Measurements from ENCODE around the gene NAPG. TPM values are rescaled to one million over a fixed set of nuclear protein-coding genes. Genes with fewer than 3 reads are reported as not detected.

NAPG gene
- total RNA-seq, 1 donor from 2014 or later, result 33.2 TPM

DNA sequence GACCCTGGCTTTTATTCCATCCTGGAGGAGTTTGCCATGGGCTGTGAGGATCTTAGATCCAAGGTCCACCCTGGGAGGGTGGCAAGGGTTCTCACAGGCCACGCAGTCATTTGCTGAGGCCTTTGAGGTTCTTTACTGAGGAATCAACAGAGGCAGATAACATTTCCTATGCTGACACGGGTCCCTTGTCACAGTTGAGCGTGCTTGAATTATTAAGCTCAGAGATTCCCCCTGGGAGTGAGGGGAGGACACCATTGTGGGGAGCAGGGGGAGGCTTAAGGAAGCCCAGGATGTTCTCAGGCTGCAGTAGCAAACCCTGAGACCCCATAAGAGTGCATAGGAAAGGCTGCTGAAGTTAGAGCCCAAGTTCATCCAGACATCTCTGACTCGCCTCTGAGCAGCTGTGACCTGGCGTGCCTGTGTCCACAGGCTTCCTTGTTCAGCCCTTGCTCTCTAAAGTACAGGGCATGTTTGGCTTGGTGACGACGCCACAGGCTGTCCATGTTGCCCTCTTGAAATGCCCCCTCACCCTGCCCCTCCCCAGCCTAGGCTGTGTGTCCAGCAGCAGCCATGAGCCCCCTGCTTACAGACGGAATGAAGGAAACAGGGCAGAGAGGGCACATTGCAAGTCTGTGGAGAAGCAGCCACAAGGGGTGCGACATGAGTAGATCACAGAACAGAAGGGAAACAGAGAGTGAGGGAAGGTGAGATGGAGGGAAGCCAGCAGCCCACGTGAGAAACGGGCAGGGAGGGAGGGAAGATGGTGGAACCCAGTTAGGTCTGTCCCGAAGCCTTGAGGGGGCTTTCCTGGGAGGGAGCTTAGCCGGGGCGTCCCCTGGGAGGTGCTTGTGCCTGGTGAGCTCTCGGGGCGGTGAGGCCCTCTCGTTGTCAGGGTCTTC is 34.0 kb downstream of the NAPG start:
- H3K36me3 ChIP-seq (ENCODE audit: insufficient read depth, low read length), result peaks cover 15% of the 10 kb centered on the region
- H3K27me3 ChIP-seq (ENCODE audit: insufficient read depth, low read length), result no peaks in the 10 kb centered on the region
- H2AFZ ChIP-seq (ENCODE audit: low read depth, low read length), result no peak overlapping the region
- H4K20me1 ChIP-seq (ENCODE audit: insufficient read depth, low read length), result peaks cover 13% of the 10 kb centered on the region
- peaks cover 10% of the 10 kb centered on the region for H3K4me1 ChIP-seq (ENCODE audit: insufficient read depth, low read length)
- H3K9me3 ChIP-seq (ENCODE audit: insufficient read depth, low read depth, low read length), result no peaks in the 10 kb centered on the region
- H3K27me3 Mint-ChIP-seq (ENCODE audit: low read depth, unreplicated experiment), result no peaks in the 10 kb centered on the region
- peak overlapping the region; percentile 33 for H3K9ac ChIP-seq (ENCODE audit: low read length)
- no peak overlapping the region for H3K4me3 ChIP-seq (ENCODE audit: insufficient read depth, low read depth, low read length)
- peaks cover 29% of the 10 kb centered on the region for H3K36me3 Mint-ChIP-seq (ENCODE audit: low read depth, unreplicated experiment)
- H3K27ac ChIP-seq (ENCODE audit: low read depth, low read length), result no peak overlapping the region
- H3K79me2 ChIP-seq (ENCODE audit: insufficient read depth, low read length), result no peaks in the 10 kb centered on the region
- no peak overlapping the region for H3K4me3 Mint-ChIP-seq (ENCODE audit: unreplicated experiment)
- DNase-seq (ENCODE audit: low read depth), result no peak
- H3K4me2 ChIP-seq (ENCODE audit: low read length), result peak overlapping the region; percentile 60
- no peak for FAIRE-seq
- peaks cover 12% of the 10 kb centered on the region for H3K4me1 Mint-ChIP-seq (ENCODE audit: low read depth, unreplicated experiment)
- no peaks in the 10 kb centered on the region for H3K9me3 Mint-ChIP-seq (ENCODE audit: unreplicated experiment)
- no peak for TF ChIP-seq EZH2 (IDR thresholded peaks at IDR 0.05; ENCODE audit: insufficient read depth, low read length)
- peak overlapping the region; percentile 77 for H3K27ac Mint-ChIP-seq (ENCODE audit: unreplicated experiment)

DNA sequence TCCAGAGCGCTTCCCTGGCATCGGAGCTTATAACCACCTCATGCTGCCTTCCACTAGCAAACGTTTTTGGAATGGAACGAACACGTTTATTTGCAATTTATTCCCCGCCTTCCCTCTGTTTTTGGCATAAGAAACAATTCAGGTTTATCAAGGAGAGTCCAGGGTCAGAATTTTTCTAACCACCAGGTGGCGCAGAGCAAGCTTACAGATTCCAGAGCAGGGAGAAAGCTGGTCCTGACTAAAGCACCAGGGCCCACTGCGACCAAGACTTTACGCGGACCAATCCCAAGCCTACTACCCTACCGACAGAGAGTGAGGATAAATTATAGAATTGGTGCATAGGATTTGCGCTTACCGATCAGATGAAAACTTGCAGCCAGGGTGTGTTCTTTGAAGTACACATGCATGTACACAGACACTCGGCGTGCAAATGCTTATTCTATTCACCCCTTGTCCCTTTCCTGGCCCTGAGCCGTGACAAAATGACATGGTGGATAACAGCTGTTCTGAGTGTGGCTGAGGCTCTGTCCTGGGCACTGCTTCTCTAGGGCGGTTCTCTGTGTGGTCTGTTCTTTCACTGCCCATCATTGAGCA is 34.7 kb downstream of the NAPG start:
- H3K36me3 ChIP-seq (ENCODE audit: insufficient read depth, low read length), result peaks cover 11% of the 10 kb centered on the region
- H2AFZ ChIP-seq (ENCODE audit: low read depth, low read length), result no peak overlapping the region
- Mint-ChIP-seq H3K4me3 (ENCODE audit: unreplicated experiment) (no peak overlapping the region), H3K36me3 (ENCODE audit: low read depth, unreplicated experiment) (peaks cover 23% of the 10 kb centered on the region), H3K27me3 (ENCODE audit: low read depth, unreplicated experiment) (no peaks in the 10 kb centered on the region), H3K9me3 (ENCODE audit: unreplicated experiment) (no peaks in the 10 kb centered on the region), H3K4me1 (ENCODE audit: low read depth, unreplicated experiment) (peaks cover 12% of the 10 kb centered on the region), H3K27ac (ENCODE audit: unreplicated experiment) (peak overlapping the region; percentile 51)
- peak overlapping the region; percentile 33 for H3K9ac ChIP-seq (ENCODE audit: low read length)
- peak overlapping the region; percentile 60 for H3K4me2 ChIP-seq (ENCODE audit: low read length)
- no peak overlapping the region for H3K4me3 ChIP-seq (ENCODE audit: insufficient read depth, low read depth, low read length)
- TF ChIP-seq EZH2 (IDR thresholded peaks at IDR 0.05; ENCODE audit: insufficient read depth, low read length), result no peak
- TF ChIP-seq, protein P1, sequence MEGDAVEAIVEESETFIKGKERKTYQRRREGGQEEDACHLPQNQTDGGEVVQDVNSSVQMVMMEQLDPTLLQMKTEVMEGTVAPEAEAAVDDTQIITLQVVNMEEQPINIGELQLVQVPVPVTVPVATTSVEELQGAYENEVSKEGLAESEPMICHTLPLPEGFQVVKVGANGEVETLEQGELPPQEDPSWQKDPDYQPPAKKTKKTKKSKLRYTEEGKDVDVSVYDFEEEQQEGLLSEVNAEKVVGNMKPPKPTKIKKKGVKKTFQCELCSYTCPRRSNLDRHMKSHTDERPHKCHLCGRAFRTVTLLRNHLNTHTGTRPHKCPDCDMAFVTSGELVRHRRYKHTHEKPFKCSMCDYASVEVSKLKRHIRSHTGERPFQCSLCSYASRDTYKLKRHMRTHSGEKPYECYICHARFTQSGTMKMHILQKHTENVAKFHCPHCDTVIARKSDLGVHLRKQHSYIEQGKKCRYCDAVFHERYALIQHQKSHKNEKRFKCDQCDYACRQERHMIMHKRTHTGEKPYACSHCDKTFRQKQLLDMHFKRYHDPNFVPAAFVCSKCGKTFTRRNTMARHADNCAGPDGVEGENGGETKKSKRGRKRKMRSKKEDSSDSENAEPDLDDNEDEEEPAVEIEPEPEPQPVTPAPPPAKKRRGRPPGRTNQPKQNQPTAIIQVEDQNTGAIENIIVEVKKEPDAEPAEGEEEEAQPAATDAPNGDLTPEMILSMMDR (IDR thresholded peaks at IDR 0.05; ENCODE audit: insufficient read depth, low read depth, low read length), result peak; percentile 70
- no peak for FAIRE-seq
- H3K27ac ChIP-seq (ENCODE audit: low read depth, low read length), result no peak overlapping the region
- H3K9me3 ChIP-seq (ENCODE audit: insufficient read depth, low read depth, low read length), result no peaks in the 10 kb centered on the region
- H4K20me1 ChIP-seq (ENCODE audit: insufficient read depth, low read length), result peaks cover 13% of the 10 kb centered on the region
- peak; percentile 44 for DNase-seq (ENCODE audit: low read depth)
- H3K27me3 ChIP-seq (ENCODE audit: insufficient read depth, low read length), result no peaks in the 10 kb centered on the region
- no peaks in the 10 kb centered on the region for H3K79me2 ChIP-seq (ENCODE audit: insufficient read depth, low read length)
- H3K4me1 ChIP-seq (ENCODE audit: insufficient read depth, low read length), result peaks cover 10% of the 10 kb centered on the region

DNA sequence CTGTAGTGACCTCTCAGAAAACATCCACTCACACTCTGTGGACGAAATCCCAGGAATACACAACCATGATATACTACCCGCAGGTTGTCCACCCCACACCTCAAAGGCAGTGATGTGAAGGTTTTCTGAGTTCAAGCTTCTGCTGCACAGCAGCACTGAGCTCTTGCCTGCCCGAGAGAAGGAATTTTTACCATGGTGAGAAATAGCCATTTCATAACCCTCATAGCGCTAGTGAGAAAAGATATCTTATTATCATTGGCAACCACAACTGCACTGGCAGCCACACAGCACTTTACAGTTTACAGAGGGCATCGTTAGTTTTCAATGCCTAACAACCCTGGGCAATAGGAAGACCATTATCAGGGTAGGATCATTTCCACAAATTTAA is 36.9 kb downstream of the NAPG start:
- Histone ChIP-seq H2AFZ (ENCODE audit: low read depth, low read length) (no peak overlapping the region), H3K36me3 (ENCODE audit: insufficient read depth, low read length) (peaks cover 2% of the 10 kb centered on the region), H3K27ac (ENCODE audit: low read depth, low read length) (no peak overlapping the region), H3K27me3 (ENCODE audit: insufficient read depth, low read length) (no peaks in the 10 kb centered on the region), H4K20me1 (ENCODE audit: insufficient read depth, low read length) (peaks cover 13% of the 10 kb centered on the region), H3K4me1 (ENCODE audit: insufficient read depth, low read length) (peaks cover 10% of the 10 kb centered on the region), H3K79me2 (ENCODE audit: insufficient read depth, low read length) (no peaks in the 10 kb centered on the region), H3K9ac (ENCODE audit: low read length) (no peak overlapping the region), H3K4me2 (ENCODE audit: low read length) (no peak overlapping the region), H3K4me3 (ENCODE audit: insufficient read depth, low read depth, low read length) (no peak overlapping the region), H3K9me3 (ENCODE audit: insufficient read depth, low read depth, low read length) (no peaks in the 10 kb centered on the region)
- no peaks in the 10 kb centered on the region for H3K27me3 Mint-ChIP-seq (ENCODE audit: low read depth, unreplicated experiment)
- H3K36me3 Mint-ChIP-seq (ENCODE audit: low read depth, unreplicated experiment), result peaks cover 10% of the 10 kb centered on the region
- no peak overlapping the region for H3K4me3 Mint-ChIP-seq (ENCODE audit: unreplicated experiment)
- TF ChIP-seq EZH2 (IDR thresholded peaks at IDR 0.05; ENCODE audit: insufficient read depth, low read length), result no peak
- TF ChIP-seq, protein P1 (IDR thresholded peaks at IDR 0.05; ENCODE audit: insufficient read depth, low read depth, low read length), result no peak
- no peaks in the 10 kb centered on the region for H3K9me3 Mint-ChIP-seq (ENCODE audit: unreplicated experiment)
- DNase-seq (ENCODE audit: low read depth) (no peak), FAIRE-seq (no peak)
- no peak overlapping the region for H3K27ac Mint-ChIP-seq (ENCODE audit: unreplicated experiment)
- H3K4me1 Mint-ChIP-seq (ENCODE audit: low read depth, unreplicated experiment), result peaks cover 17% of the 10 kb centered on the region

Data from astrocyte (in vitro differentiated cells and primary cell).